Effector memory CD8-positive, alpha-beta T cell (primary cell): Measurements from ENCODE around the gene LRCH1.
"Not testable (repeated sequence)": the region's sequence is repeated elsewhere in the genome, so short reads cannot be mapped to it uniquely, and the experiment has no call there.

ENCODE experiments used
- ATAC-seq: fragments of 150-1000 bp; cut with Tn5 transposase; replicated peaks from 2 replicates; pipeline ENCODE4 v1.10.0; 2021; ENCODE audit warnings: mild to moderate bottlenecking, moderate library complexity
- DNase-seq, 3 experiments: peaks; one replicate each; pipeline ENCODE4 v3.0.0; 2021
- H3K27ac Mint-ChIP-seq, 2 donors: one replicate each; pipeline ENCODE4 v1.8.0; 2022; ENCODE audit warnings: mild to moderate bottlenecking in 2 of 2, mixed read lengths in 2 of 2, moderate library complexity in 2 of 2
- H3K27me3 Mint-ChIP-seq, 2 donors: one replicate each; pipeline ENCODE4 v1.8.0; 2022; ENCODE audit warnings: mixed read lengths in 2 of 2
- H3K36me3 Mint-ChIP-seq: one replicate; pipeline ENCODE4 v1.8.0; 2022; ENCODE audit warnings: mild to moderate bottlenecking, moderate library complexity, mixed read lengths; ENCODE audit not compliant: insufficient read depth
- H3K4me1 Mint-ChIP-seq, 2 donors: one replicate each; pipeline ENCODE4 v1.8.0; 2022; ENCODE audit warnings: low read depth in 2 of 2, mixed read lengths in 2 of 2
- H3K4me3 Mint-ChIP-seq, 2 donors: one replicate each; pipeline ENCODE4 v1.8.0; 2022; ENCODE audit warnings: mild to moderate bottlenecking in 2 of 2, mixed read lengths in 2 of 2, moderate library complexity in 2 of 2
- H3K9me3 Mint-ChIP-seq, 2 donors: one replicate each; pipeline ENCODE4 v1.8.0; 2022; ENCODE audit warnings: mixed read lengths in 2 of 2
- total RNA-seq, 9 experiments: gene quantifications; one replicate each; lab custom pipeline; 2026; lab: John Stamatoyannopoulos, UW

LRCH1 gene, protein sequence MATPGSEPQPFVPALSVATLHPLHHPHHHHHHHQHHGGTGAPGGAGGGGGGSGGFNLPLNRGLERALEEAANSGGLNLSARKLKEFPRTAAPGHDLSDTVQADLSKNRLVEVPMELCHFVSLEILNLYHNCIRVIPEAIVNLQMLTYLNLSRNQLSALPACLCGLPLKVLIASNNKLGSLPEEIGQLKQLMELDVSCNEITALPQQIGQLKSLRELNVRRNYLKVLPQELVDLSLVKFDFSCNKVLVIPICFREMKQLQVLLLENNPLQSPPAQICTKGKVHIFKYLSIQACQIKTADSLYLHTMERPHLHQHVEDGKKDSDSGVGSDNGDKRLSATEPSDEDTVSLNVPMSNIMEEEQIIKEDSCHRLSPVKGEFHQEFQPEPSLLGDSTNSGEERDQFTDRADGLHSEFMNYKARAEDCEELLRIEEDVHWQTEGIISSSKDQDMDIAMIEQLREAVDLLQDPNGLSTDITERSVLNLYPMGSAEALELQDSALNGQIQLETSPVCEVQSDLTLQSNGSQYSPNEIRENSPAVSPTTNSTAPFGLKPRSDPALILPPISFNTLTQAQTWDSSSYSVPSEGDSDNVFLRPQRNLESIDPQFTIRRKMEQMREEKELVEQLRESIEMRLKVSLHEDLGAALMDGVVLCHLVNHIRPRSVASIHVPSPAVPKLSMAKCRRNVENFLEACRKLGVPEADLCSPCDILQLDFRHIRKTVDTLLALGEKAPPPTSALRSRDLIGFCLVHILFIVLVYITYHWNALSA
- total RNA-seq: 31.9 to 52.1 (median 36.9) reads per million in 9 experiments

DNA sequence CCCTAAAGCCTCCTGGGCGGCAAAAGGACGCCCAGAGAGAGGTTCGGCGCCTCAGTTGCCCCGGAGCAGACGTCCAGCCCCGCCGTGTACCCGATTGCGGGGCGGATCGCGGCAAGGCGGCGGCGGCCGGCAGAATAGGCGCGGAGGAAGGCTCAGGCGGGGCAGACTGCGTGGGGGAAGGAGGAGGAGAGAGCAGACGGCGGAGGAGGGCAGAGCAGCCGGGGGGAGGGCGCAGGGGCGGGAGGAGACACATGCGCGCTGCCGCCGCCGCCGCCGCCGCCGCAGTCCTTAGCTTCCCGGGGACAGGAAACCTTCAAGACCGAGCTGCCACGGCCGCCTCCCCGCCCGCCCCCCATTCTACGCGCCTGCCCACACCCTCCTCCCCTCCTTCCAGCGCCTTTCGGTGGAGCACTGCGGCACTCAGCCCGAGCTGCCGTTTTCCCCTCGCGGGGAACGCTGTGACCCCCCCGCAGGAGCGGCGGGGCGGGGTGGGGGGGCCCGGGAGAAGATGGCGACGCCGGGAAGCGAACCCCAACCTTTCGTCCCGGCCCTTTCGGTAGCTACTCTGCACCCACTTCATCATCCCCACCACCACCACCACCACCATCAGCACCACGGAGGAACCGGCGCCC lies at the start of gene LRCH1:
Gene LRCH1 (plus strand): TSS at position 282 of the 632 bp plus-strand sequence. CDS start 227 bp downstream, at position 509.
- ATAC-seq: peak; percentile 78
- Mint-ChIP-seq H3K4me1 (peaks cover 40 to 51% of the 10 kb centered on the region in 2 donors), H3K27me3 (peaks cover 0 to 13% of the 10 kb centered on the region in 2 donors), H3K27ac (peak within 1 kb of the TSS; percentile 90 to 96), H3K4me3 (peak within 1 kb of the TSS; percentile 95 to 96), H3K9me3 (no peaks in the 10 kb centered on the region), H3K36me3 (peaks cover 22% of the 10 kb centered on the region)
- DNase-seq: peak; percentile 74 to 76 (median 74)

DNA sequence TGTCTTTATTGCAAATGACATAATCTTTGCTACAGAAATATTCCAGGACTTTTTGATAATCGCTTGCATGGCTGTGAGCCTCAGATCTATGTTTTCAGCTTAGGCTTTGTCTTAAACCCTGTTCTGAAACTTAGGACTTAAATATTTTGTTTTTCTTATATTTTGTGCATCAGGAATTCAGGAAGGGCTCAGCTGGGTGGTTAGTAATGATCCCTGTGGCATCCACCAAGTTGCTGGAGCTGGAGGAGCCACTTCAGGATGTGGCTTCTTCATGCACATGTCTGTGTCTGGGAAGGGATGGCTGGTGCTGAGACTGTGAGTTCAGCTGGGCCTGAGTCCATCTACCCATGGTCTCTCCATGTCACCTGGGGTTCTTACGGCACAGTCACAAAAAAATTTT lies 48.9 kb upstream of the LRCH1 start:
- H3K27ac Mint-ChIP-seq: no peak overlapping the region
- DNase-seq (no peak), ATAC-seq (no peak)
- no peaks in the 10 kb centered on the region for H3K9me3 Mint-ChIP-seq
- no peaks in the 10 kb centered on the region for H3K36me3 Mint-ChIP-seq
- H3K4me3 Mint-ChIP-seq: no peak overlapping the region
- H3K4me1 Mint-ChIP-seq: no peaks in the 10 kb centered on the region
- H3K27me3 Mint-ChIP-seq: peaks cover 18 to 34% of the 10 kb centered on the region in 2 donors

DNA sequence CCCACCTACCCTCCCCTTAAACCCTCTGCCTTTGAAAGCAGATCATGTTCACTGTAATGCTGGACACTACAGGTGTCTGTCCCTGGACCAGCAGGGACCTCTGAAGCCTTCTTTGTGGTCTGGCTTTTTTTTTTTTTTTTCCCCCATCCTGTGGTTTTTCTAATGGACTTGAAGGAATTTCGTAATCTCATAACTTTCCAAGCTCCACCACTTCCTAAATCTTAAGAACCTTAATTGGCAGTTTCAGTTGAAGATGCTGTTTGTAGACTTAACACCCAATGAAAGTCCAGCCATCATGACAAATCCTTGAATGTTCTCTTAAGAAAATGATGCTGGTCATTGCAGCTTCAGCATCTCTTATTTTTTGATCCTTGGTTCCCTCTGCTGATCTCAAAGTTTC lies 45.0 kb upstream of the LRCH1 start:
- no peak for ATAC-seq
- no peak for DNase-seq
- no peak overlapping the region for H3K27ac Mint-ChIP-seq
- H3K27me3 Mint-ChIP-seq: peaks cover 29 to 39% of the 10 kb centered on the region in 2 donors
- H3K36me3 Mint-ChIP-seq: no peaks in the 10 kb centered on the region
- no peaks in the 10 kb centered on the region for H3K9me3 Mint-ChIP-seq
- no peaks in the 10 kb centered on the region for H3K4me1 Mint-ChIP-seq
- H3K4me3 Mint-ChIP-seq: no peak overlapping the region

DNA sequence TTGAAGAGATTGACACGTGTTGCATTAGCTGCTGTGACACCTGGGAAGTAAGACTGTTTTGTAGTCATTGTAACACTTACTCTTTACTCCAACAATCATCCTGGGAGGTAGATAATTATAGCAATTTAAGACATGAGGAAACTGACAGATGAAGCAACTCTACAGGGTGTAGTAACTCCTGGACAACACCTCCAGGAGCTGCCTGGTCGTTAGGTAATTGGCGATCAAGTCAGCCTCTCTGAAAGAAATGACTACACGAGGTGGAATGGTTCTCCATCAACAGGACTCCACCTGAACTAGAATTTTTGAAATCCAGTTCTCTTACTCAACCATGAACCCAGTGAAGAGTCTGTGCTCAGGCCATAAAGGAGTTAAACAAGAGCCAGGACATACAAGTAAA lies 43.0 kb upstream of the LRCH1 start:
- H3K4me1 Mint-ChIP-seq: no peaks in the 10 kb centered on the region
- DNase-seq (no peak), ATAC-seq (no peak)
- no peaks in the 10 kb centered on the region for H3K36me3 Mint-ChIP-seq
- H3K27ac Mint-ChIP-seq: no peak overlapping the region
- no peaks in the 10 kb centered on the region for H3K9me3 Mint-ChIP-seq
- no peak overlapping the region for H3K4me3 Mint-ChIP-seq
- H3K27me3 Mint-ChIP-seq: peaks cover 29 to 39% of the 10 kb centered on the region in 2 donors

DNA sequence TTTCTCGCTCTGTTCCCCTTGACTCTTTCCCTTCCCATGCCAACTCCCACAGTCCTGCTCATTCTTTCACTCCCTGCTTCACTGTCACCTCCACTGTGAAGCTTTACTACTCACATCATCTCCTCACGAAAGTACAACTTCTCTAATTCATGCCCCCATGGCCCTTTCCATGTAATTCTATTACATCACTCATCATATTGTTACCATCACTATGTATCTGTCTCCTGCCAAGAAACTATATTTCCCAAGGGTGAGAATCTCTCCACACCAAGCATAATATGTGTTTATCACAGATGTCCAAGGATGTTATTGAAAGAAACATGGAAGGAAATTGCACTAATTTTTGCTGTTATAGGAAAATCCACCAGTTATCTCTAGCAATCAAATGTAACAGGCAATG lies 37.2 kb upstream of the LRCH1 start:
- ATAC-seq (no peak), DNase-seq (no peak)
- Mint-ChIP-seq H3K9me3 (no peaks in the 10 kb centered on the region), H3K36me3 (peaks cover 3% of the 10 kb centered on the region), H3K27me3 (peaks cover 30 to 38% of the 10 kb centered on the region in 2 donors), H3K27ac (no peak overlapping the region), H3K4me1 (no peaks in the 10 kb centered on the region), H3K4me3 (no peak overlapping the region)

DNA sequence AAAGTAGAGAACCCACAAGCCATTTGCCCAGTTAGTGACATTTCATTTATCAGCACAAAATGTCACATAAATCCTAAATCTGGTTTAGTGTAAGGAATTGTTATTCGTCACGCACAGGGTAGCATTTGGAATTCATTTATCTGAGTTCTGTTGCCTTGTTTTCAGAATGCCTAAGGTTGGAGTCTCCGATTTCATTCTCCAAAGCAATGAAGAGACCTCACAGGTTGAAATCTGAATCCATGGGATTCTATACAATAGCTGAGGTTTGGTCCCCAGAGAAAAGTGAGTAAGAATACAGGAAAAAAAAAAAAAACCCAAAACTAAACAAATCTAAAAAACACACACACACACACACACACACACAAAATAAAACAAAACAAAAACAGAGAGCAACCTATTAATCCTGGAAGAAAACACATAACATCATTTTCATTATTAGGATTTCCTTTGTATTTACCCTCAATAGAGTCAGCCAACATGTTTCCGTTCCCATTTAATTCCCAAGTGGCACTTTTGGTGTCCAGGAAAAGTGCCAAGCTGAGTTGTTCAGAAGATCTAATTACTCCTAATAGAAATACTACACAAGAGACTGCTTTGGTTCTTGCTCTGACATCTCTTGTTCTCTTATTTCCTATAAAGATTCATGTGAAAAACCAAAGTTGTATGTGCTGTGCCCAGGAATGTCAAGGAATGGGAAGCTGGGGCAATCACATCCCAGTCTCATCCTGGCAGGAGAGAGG lies 36.2 kb upstream of the LRCH1 start:
- no peaks in the 10 kb centered on the region for H3K9me3 Mint-ChIP-seq
- no peak overlapping the region for H3K4me3 Mint-ChIP-seq
- no peak for ATAC-seq
- peaks cover 3% of the 10 kb centered on the region for H3K36me3 Mint-ChIP-seq
- H3K27ac Mint-ChIP-seq: no peak overlapping the region
- H3K27me3 Mint-ChIP-seq: peaks cover 30 to 38% of the 10 kb centered on the region in 2 donors
- DNase-seq: no peak
- no peaks in the 10 kb centered on the region for H3K4me1 Mint-ChIP-seq

DNA sequence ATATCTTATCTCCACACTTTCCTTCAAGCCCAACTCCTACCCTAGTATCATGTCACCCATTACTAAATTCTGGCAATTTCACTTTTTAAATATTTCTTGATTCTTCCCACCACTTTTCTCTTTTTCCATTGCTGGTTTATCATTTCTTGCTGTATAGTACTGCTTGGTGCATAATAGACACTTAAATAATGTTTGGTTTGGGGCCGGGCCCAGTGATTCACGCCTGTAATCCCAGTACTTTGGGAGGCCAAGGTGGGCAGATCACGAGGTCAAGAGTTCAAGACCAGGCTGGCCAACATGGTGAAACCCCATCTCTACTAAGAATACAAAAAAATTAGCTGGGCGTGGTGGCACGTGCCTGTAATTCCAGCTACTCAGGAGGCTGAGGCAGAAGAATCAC lies 35.2 kb upstream of the LRCH1 start:
- not testable (repeated sequence) for H3K36me3 Mint-ChIP-seq, H3K4me3 Mint-ChIP-seq, H3K27ac Mint-ChIP-seq, H3K9me3 Mint-ChIP-seq, H3K4me1 Mint-ChIP-seq, ATAC-seq, DNase-seq
- H3K27me3 Mint-ChIP-seq: peaks cover 30 to 38% of the 10 kb centered on the region in 2 donors

DNA sequence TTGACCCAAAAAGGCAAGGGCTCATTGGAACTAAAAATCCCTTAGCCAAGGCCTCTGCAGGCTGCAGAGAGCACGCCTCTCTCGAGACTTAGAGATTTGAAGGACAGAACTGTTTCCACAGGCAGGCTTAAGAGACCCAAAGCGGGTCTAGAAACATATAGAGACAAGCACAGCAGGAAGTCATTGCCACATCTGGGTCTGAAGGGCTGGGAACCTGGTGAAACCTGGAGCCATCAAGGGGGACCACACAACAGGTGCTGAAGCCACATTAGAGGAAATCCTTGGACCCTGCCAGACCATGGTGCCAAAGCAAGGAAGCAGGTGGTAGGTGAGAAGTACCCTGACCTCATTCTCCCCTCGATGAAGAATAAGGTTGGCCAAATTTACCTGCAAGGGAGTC lies 33.8 kb upstream of the LRCH1 start:
- ATAC-seq: no peak
- Mint-ChIP-seq H3K4me1 (no peaks in the 10 kb centered on the region), H3K9me3 (no peaks in the 10 kb centered on the region)

DNA sequence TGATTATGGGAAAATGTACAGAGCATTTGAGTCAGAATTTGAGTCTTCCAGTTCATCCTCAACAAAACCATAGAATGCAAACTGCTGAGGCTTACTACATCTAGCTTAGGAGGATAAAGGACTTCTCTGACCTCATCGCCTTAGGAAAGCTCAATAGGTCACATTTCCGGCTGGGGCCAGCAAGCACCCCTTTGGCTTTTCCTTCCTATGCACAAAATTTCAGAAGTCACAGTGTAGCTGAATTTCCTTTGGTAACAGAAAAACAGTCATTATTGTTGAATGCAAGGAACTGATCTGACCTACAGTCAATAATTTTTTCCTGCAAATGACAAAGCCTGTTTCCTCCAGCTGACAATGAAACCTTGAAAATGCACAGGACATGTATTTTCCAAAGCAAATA lies 32.8 kb upstream of the LRCH1 start:
- Mint-ChIP-seq H3K4me1 (no peaks in the 10 kb centered on the region), H3K27me3 (peaks cover 38 to 48% of the 10 kb centered on the region in 2 donors), H3K9me3 (no peaks in the 10 kb centered on the region), H3K36me3 (peaks cover 3% of the 10 kb centered on the region), H3K27ac (no peak overlapping the region), H3K4me3 (no peak overlapping the region)
- DNase-seq (no peak), ATAC-seq (no peak)

More for the DNA sequence above, 33.8 kb upstream of the LRCH1 start:
- DNase-seq: no peak
- Mint-ChIP-seq H3K4me3 (no peak overlapping the region), H3K27me3 (peaks cover 38 to 48% of the 10 kb centered on the region in 2 donors), H3K27ac (peak overlapping the region in 1 of 2 donors; percentile 64), H3K36me3 (peaks cover 3% of the 10 kb centered on the region)

DNA sequence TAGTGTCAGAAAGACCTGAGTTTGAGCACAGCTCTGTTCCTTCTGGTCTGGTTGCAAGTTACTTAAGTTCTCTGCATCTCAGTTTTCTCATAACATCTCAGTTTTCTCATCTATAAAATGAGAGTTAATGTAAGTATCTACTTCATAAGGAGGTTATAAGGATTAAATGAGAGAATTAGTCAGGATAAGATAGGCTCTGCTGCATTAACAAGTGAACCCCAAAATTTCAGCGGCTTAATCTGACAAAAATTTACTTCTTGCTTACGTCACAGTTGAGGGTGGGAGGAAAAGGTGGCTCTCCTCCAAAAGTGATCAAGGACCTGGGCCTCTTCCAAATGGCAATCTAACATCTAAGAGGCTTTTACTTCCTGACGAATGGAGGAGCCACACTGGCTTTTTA lies 31.5 kb upstream of the LRCH1 start:
- no peak overlapping the region for H3K27ac Mint-ChIP-seq
- no peak for DNase-seq
- no peaks in the 10 kb centered on the region for H3K4me1 Mint-ChIP-seq
- peaks cover 3% of the 10 kb centered on the region for H3K36me3 Mint-ChIP-seq
- no peak overlapping the region for H3K4me3 Mint-ChIP-seq
- no peaks in the 10 kb centered on the region for H3K9me3 Mint-ChIP-seq
- ATAC-seq: no peak
- peaks cover 39 to 46% of the 10 kb centered on the region in 2 donors for H3K27me3 Mint-ChIP-seq

DNA sequence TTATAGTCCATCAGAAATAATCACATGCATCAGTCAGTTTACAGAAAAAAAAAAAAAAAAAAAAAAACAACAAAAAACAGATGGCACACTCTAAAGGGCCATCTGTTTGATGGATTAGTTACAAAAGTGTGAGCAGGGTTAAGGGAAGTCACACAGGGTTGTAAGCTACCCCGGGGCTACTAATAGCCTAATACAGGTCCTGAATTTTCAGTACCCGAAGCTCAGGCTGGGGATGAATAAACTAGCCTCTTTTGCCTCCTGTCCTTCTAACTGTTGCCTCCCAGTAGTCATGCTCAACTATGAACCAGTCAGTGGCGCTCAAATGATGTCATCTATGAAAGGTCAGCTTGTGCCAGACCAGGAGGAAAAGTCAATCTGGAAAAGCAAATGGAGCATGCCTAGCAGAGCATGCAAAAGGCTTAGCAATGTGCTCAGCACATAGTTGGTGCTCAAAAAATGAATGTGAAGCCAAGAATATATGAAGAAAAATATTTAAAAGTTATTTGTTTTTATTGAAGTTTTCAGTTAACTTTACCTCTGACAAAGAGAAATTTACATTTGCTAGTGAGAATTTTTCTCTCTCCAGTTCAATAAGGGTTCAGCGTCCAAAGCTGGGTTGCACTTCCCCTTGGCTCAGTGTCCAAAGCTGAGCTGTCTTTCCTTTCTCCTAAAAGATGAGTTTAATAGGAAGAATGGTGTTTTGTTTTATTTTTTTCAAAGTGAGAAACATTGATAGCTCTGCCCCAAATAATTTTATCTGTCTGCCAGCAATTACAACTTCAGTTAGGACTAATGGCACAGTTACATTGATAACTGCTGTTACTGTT lies 30.8 kb upstream of the LRCH1 start:
- Mint-ChIP-seq H3K27ac (no peak overlapping the region), H3K36me3 (peaks cover 3% of the 10 kb centered on the region), H3K27me3 (peaks cover 35 to 45% of the 10 kb centered on the region in 2 donors), H3K4me1 (no peaks in the 10 kb centered on the region), H3K4me3 (no peak overlapping the region), H3K9me3 (no peaks in the 10 kb centered on the region)
- ATAC-seq: no peak
- no peak for DNase-seq

DNA sequence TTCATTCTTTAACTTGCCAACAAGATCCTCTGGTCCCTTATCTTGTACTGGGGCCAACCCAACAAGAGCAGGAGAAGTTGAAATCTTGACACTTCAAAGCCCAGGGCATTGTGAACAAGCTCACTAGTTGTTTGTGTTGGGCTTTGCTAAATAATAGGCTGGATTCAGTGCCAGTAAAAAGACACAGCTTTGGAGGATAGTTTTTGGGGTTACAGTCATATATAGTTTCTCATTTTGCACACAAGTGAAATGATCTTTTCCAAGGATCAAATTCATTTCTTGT lies 30.3 kb upstream of the LRCH1 start:
- no peaks in the 10 kb centered on the region for H3K4me1 Mint-ChIP-seq
- no peak overlapping the region for H3K27ac Mint-ChIP-seq
- H3K36me3 Mint-ChIP-seq: peaks cover 3% of the 10 kb centered on the region
- no peaks in the 10 kb centered on the region for H3K9me3 Mint-ChIP-seq
- DNase-seq: no peak
- no peak for ATAC-seq
- H3K4me3 Mint-ChIP-seq: no peak overlapping the region
- H3K27me3 Mint-ChIP-seq: peaks cover 30 to 40% of the 10 kb centered on the region in 2 donors
